Fibroblast of pulmonary artery (primary cell): Measurements from ENCODE around the gene SULT4A1.

Source experiments
- DNase-seq: peaks from one replicate; pipeline ENCODE4 v3.0.0-alpha.2; 2010; ENCODE audit warnings: low read depth
- H3K4me3 ChIP-seq: replicated peaks from 2 replicates; pipeline ENCODE4 v1.5.1; 2011; ENCODE audit warnings: low read depth, mild to moderate bottlenecking, control low read depth, low read length, moderate library complexity
- TF ChIP-seq, protein P1 (sequence below): IDR thresholded peaks from 2 replicates; pipeline ENCODE4 v1.5.1; 2011; ENCODE audit warnings: mild to moderate bottlenecking, control low read depth, low read length, inconsistent platforms; ENCODE audit errors: missing control alignments

The SULT4A1 gene

DNA sequence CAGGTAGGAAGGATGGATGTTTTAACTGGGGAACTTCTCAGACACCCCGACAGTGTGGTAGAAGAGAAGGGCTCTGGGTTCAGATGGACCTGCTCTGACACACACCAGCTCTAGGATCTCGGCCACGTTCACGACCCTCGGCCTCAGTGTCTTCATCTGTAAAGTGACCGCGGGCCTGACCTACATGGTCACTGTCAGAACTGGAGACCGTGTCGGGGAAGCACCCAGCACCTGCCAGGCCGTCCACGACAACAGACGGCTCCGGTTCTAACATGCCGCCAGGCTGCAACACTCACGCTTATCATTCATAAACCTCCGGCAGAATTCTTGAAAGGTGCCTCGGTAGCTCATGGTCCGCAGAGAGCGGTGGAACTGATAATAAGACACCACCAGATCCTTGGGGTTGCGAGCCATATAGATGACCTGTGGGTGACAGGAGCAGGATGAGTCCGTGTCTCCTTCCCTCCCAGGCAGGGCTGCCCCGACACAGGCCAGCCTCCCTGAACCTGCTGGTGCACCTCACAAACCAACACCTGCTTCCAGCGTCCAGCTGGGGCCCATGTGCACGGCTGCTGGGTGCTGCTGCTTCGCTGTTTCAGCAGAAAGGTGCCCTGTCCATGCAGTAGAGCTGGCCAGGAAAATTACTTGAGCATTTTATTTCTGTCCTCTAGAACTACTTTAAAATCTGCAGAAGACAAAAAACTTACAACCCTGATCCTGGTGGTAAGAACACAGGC, 23.6 kb downstream of the SULT4A1 start:
- no peak overlapping the region for H3K4me3 ChIP-seq
- no peak for DNase-seq
- TF ChIP-seq, protein P1, sequence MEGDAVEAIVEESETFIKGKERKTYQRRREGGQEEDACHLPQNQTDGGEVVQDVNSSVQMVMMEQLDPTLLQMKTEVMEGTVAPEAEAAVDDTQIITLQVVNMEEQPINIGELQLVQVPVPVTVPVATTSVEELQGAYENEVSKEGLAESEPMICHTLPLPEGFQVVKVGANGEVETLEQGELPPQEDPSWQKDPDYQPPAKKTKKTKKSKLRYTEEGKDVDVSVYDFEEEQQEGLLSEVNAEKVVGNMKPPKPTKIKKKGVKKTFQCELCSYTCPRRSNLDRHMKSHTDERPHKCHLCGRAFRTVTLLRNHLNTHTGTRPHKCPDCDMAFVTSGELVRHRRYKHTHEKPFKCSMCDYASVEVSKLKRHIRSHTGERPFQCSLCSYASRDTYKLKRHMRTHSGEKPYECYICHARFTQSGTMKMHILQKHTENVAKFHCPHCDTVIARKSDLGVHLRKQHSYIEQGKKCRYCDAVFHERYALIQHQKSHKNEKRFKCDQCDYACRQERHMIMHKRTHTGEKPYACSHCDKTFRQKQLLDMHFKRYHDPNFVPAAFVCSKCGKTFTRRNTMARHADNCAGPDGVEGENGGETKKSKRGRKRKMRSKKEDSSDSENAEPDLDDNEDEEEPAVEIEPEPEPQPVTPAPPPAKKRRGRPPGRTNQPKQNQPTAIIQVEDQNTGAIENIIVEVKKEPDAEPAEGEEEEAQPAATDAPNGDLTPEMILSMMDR: no peak

DNA sequence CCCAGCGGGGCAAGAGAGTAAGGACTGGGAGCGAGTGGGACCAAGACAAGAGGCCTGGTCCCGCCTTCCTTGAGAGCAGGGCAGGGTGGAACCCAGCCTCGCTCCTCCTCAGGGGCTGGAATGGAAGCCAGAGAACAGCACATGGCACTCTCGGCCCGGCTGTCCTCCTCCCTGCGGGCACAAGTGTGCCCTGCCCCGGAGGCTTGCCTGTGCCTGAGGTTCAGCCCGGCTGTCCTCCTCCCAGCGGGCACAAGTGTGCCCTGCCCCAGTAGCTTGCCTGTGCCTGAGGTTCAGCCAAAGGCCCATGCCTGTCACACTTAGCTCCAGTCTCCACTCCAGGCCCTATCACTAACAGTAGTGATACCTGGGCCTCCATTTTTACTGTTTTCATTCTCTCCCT, 24.2 kb downstream of the SULT4A1 start:
- TF ChIP-seq, protein P1: no peak
- H3K4me3 ChIP-seq: no peak overlapping the region
- DNase-seq: no peak

DNA sequence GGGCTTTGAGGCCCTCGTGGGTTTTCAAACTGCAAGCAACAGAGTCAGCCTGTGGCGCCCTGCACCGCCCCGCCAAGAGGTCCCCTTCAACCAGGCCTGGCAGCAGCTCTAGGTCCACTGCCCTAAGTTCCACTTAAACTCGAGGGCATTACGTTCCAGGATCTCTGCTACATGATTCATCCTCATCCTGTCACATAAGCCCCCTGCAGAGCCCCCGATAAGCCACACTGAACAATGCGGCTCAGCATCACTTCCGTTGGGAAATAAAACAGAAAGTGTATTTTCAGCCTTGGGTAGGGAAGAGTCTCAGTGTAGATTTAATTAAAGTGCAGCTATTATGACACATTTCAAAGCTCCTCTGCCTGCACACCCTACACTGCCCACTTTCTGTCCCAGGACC, 24.6 kb downstream of the SULT4A1 start:
- DNase-seq: no peak
- no peak overlapping the region for H3K4me3 ChIP-seq
- TF ChIP-seq, protein P1: no peak

DNA sequence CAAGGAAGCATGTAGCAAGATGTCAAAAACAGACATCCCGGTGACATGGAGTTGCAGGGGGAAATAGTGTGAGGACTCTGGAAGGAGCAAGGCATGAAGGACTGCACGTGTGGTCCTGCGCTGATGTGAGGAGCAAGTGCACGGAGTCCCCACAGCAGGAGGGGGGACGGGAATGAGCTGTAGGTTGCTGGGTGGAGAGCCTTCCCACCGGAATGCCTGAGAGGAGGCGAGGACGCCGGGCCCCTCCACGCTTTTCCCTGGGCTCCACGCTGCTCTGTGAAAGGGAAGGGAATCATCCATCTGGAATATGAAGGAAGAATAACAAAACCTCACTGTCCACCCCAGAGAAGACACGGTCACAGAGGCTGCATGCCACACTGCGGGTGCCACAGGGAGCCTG, 26.6 kb downstream of the SULT4A1 start:
- TF ChIP-seq, protein P1: no peak
- DNase-seq: no peak
- H3K4me3 ChIP-seq: no peak overlapping the region

DNA sequence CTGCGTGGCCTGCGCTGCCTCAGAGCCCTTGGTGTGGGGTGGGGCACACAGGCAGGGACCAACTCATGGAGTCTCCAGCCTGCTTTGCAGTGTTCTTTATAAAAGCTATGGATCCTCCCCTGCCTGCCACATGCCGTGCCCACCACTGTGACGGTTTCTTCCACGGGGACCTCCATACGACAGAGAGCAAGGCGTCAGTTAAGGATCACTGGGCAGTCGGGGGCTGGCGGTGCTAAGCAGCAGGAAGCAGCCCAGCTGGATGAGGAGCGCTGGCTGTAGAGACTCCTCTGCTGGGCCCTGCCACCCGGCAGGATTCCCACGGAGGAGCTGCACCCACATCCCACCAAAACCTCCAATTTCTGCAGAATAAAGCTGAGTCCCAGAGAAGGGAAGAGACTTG, 27.1 kb downstream of the SULT4A1 start:
- DNase-seq: no peak
- TF ChIP-seq, protein P1: no peak
- H3K4me3 ChIP-seq: no peak overlapping the region

DNA sequence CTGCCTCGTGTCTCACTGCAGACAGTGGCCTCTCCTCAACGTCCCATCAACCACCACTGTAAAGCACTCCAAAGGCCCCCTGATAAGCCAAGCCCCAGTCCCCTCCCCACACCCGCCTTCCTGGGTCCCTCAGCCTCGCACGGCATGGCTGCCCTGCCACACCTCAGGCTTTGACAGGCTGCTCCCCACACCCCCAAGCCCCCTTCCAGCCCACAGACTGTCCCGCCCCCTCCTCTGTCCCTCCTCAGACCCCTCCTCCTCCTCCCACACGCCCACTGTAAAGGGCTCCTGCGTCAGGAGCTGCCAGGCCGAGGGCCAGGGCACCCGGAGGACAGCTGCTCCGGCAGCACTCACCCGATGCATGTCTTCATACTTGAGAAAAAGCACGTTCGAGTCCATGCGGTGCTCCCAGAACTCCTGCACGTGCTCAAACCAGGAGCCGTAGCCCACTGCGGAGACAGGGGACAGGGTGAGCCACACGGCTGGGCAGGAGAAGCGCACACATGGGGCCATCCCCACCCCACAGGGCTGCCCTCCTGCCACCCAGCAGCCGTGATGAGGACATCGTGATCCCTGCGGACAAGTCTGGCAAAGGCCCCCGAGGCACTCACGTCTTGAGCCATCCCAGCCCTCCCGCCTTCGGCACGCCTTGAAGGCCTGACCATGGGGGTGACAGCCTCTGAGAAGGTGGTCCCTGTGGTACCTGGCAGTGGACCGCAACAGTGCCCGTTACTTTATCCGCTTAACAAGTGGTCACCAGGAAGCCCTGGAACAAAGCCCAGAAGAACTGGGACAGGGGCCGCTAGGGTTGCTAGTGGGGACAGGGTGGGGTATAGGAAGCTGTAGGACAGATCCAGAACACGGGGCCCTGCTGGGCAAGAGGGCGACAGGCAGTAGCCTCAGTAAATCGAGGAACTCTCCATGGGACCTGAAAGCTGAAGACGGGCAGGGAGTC, 28.8 kb downstream of the SULT4A1 start:
- no peak overlapping the region for H3K4me3 ChIP-seq
- TF ChIP-seq, protein P1: no peak

More for the DNA sequence above, 28.8 kb downstream of the SULT4A1 start:
- no peak for DNase-seq
